Measurements from ENCODE around the gene OXTR.
"Not testable (repeated sequence)": the region's sequence is repeated elsewhere in the genome, so short reads cannot be mapped to it uniquely, and the experiment has no call there.

The OXTR gene

DNA sequence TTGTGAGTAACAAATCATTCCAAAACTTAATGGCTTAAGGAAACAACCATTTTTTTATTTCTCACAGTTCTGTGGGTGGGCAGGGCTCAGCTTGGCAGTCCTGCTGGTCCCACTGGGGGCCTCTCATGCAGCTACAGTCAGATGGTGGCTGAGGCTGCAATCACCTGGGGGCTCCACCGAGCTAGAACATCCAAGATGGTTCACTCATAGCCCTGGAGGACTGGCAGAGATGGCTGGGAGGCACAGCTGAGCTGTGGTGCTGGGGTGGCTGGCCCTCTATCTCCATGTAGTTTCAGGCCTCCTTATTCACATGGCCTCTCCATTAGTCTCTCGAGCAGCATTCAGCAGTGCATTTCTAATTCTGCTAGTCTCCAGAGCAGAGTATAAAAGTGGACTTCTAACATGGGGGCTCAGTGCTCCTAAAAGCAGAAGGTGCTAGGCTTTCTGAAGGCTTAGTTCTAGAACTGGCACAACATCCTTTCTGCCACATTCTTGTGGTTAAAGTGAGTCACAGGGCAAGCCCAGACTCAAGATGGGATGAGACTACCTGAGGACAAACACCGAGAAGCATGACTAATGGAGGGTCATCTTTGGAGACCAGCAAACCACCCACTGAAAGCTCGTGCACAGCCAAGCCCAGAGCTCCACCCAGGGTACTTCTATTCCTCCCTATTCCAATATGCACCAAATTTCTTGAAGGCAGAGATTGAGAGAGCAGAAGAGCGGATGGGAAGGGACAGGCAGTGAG is 29.5 kb downstream of the OXTR start:
- no peak for DNase-seq

- DNase-seq = no peak
Measured at GRCh38 chr3:8738639-8739038, 30.8 kb downstream of the OXTR start.

DNA sequence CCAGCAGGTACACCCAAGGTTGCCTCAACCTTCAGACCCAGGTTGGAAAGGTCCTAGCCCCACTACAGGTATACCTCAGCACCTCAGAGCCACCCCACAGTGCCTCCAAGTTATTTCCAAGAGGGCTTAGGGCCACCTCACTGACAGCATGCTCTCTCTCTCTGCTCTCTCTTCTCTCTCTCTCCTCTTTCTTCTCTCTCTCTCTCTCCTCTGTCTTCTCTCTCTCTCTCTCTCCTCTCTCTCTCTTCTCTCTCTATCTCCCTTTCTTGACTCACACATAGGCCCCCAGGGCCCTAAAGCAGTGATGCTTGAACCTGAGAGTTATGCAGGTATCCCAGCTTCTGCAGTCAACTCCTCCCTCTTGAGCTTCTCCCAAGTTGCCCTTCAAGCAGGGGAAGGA is 31.6 kb downstream of the OXTR start:
- no peak for DNase-seq

DNA sequence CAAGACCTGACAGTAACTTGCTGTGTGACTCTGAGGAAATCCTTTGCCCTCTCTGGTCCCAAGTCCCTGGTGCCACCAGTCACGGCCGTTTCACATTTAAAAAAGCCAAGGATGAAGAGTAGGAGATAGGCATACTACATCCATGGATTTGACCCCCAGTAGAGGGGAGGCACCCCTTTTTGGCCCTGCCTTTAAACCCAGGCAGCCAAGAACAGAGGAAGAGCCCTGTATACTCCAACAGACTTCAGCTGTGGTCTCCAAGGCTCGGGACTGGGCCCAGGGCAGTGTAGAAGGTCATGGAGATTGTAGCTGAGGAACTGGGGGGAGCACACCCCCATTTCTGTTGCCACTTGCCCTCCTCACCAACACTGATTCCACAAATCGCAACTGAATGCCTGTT is 32.1 kb downstream of the OXTR start:
- DNase-seq = no peak

DNA sequence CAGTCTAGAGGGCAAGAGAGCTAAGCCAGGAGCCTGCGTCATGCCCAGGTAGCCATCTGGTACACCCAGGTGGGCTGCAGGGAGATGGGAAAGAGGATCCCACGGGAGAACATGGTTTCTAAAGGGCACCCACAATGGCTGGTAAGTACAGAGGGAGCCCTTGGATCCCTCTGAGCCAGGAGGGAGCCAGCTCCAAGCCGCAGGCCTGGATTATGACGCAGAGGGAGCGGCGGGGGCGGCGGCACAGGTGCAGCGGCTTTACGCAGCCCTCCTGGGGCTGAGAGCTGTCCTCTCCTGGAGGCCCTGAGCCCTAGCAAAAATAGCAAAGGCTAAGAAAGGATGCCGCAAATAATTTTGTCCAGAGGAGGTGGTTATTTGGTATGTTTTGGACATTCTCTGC is 33.0 kb downstream of the OXTR start:
- no peak for DNase-seq

GRCh38 chr3:8734908-8735307 is 34.5 kb downstream of the OXTR start:
- DNase-seq = no peak

DNA sequence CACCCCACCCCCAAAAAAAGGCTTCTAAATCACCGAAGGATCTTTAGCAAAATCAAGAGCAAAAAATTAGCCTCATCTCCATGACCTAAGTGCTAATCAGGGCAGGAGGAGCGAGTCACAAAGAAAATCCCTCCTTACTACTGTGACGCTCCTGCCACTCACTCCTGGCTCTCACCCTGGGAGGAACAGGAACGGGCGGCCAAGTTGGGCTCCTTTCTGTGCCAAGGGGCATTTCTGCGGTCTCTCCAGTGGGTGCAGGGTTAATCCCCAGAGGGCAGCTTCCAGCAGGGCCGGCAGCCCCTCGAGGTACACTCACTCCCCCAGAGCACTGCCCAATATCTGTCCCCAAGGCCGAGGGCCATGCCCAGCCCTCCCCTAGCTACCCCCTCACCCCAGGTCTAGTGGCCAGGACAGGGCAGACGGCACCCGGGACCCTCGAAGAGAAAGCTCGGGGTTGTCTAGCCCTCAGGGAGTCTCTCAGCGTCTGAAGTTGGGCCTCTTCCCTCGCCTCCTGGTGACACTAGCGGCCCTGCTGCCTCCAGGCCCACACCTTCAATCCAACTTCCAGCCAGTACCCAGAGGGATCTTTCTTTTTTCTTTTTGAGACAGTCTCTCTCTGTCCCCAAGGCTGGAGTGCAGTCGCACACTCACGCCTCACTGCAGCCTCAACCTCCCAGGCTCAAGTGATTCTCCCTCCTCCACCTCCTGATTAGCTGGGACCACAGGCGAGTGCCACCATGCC is 35.1 kb downstream of the OXTR start:
- DNase-seq = no peak

GRCh38 chr3:8733332-8734094 is 35.9 kb downstream of the OXTR start, which contains the start of gene CAV3:
TSS of gene CAV3 (plus strand) at chr3:8733802. CDS start at chr3:8733877, 75 bp downstream.
- DNase-seq = no peak

GRCh38 chr3:8732413-8732812 is 37.0 kb downstream of the OXTR start:
- DNase-seq = no peak

DNA sequence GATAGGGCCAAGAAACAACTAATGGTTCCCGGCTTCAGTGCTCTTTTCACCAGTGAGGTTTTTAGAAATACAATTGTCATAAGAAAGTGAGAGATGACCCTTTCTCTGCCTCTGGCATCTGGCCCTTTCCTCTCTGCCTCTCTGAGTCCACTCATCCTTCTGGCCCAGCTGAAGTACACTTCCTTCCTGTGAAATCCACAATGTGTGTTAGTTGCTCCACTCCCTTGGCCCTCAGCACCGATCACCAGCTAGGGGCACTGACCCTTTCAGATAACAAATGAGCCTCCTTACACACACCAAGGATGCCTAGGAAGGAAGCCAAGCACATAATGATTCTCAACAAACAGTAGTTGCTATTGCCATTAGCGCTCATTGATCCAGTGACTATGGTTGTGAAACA is 38.8 kb downstream of the OXTR start:
- no peak for DNase-seq

DNA sequence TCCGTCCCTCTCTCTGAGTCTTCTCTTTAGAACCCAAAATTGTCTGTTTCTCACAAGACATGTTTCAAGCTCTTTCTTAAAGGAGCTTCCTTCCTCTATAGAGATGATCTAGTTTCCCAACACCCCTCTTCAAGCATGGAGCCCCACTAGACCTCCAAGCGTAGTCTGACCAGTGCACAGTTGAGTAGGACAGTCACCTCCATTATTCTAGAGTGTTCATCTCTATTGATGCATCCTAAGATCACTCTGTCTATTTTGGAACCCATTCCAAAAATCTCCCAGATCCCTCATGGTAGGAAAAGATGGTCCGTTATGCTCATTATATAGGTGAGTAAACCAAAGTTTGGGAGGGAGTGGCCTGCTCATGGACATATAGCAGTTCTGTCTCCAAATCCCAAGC is 39.9 kb downstream of the OXTR start:
- no peak for DNase-seq

DNA sequence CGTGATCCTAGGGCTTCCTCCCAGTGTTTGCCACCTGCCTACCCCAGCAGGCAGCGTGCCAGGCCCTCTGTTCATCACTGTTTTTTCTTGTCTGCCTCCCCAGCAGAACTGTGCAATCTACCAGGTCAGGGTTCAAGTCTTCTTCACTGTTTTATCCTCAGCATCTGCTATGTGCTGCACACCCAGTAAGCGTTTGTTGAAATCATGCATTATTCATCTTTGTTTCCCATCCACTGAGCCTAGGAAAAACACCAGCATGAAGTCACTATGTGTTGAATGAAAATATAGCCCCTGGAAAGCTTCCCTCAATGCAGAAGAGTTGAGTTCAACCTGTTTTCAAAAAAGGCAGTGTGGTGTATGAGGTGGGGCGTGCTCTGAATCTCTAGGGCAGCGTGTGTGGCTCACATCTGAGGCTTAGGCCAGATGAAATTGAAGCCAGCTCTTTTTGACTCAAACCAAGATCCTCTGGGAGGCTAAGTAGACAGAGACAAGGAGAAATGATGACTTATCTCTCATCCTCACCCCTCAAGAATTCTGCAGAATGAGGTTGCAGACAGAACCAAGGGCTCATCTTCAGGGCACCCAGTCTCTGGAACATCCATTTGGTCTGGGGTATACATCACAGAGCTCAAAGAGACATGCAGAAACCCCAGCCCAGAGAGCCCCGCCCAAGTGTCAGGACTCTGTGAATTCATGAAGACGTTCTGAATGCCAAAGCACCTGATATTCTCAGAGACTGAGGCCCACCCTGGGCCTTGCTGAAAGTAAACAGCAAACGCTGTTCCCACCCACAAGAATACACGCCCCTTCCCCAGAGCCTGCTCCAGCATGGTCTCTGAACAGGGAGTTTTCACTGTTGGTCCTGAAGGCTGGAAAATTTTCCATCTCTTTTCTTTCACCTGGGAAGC is 41.6 kb downstream of the OXTR start:
- no peak for DNase-seq

DNA sequence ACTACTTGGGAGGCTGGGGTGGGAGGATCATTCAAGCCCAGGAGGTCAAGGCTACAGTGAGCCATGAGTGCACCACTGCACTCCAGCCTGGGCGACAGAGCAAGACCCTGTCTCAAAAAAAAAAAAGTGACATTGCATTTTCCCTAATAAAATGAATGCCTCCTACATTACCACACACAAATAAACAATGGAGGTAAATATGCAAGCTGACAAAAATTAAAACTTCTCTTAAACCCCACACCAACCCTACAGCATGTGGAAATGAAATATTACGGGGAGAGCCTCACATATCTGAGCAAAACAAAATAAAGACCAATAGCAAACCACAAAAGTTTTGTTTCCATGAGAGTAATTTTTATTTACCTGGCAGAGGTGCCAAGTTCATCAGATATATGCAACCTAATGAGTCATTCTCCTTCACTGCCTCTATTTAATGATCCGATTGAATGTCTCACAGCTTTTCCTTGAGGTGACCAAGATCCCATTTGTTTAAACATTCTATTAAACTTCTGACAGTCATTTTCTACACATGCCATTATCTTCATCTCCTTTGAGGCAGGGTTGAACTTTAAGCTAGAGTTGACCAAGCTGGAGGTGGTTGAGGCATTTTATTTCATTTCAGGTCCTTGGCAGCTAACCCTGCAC is 45.2 kb downstream of the OXTR start:
- no peak for DNase-seq

DNA sequence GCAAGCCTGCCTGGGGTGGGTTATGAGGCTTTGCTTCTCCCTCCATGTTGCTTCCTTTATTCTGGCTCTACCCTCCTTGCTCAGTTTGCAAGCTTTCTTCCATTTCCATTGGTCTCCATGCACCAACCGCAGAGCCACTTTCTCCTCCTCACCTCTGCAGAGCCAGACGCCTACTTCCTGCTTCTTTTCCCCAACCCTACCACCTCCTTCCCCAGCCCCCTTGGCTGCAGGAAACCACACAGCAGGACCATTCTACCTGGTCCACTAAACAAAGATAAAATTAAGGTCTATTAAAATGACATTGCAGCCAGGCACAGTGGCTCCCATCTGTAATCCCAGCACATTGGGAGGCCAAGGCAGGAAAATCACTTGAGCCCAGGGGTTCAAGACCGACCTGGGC is 45.8 kb downstream of the OXTR start:
- no peak for DNase-seq

GRCh38 chr3:8722808-8723207 is 46.6 kb downstream of the OXTR start:
- DNase-seq = no peak

DNA sequence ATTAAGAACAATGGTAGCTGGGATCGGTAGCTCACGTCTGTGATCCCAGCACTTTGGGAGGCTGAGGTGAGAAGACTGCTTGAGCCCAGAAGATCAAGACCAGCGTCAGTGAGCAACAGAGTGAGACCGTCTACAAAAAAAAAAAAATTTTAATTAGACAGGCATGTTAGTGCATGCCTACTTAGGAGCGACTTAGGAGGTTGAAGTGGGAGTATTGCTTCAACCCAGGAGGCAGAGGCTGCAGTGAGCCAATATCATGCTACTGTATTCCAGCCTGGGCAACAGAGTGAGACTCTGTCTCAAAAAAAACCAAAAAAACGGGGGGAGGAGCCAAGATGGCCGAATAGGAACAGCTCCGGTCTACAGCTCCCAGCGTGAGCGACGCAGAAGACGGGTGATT is 53.7 kb downstream of the OXTR start:
- not testable (repeated sequence) for DNase-seq

DNA sequence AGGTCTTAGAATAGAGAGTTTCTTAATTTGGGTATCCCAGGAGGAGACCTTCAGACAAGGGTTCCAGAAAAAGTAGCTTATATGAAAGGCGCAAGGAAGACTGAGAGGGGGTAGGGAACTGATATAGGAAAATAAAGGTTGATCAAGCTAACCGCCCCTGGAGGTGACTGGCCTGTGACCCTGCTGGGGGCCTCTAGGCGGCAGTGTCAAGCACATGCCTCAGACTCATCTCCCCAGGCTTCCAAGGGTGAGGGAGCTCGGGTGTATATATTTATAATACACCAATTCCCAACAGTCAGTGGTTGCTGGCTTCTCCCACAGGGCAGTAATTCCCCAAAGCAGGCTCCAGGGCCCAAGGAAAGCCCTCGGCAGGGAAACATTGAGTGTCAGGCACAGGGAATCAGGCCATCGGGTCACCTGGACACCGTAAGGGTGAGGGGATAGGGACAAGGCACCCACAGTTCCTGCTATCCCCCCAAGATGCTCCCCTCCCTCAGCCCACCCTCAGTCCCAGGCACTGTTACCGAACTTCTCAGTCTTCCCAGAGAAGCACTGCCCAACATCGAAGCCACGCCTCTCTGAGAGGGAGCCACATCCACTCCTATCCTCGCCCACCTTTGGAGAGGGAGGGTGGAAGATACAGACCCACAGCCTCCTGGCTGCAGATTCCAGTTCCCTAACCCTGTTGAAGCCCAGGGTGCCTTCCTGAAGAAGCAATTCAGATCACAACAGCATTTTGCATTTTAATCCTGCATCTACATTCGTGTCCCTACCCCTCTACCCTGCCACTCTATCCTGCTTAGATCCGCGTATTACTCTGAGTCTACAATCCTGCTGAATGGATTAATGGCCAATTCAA is 55.3 kb downstream of the OXTR start:
- no peak for DNase-seq

- peak; percentile 43 for DNase-seq
Measured at GRCh38 chr3:8712908-8713255, 56.5 kb downstream of the OXTR start.

DNA sequence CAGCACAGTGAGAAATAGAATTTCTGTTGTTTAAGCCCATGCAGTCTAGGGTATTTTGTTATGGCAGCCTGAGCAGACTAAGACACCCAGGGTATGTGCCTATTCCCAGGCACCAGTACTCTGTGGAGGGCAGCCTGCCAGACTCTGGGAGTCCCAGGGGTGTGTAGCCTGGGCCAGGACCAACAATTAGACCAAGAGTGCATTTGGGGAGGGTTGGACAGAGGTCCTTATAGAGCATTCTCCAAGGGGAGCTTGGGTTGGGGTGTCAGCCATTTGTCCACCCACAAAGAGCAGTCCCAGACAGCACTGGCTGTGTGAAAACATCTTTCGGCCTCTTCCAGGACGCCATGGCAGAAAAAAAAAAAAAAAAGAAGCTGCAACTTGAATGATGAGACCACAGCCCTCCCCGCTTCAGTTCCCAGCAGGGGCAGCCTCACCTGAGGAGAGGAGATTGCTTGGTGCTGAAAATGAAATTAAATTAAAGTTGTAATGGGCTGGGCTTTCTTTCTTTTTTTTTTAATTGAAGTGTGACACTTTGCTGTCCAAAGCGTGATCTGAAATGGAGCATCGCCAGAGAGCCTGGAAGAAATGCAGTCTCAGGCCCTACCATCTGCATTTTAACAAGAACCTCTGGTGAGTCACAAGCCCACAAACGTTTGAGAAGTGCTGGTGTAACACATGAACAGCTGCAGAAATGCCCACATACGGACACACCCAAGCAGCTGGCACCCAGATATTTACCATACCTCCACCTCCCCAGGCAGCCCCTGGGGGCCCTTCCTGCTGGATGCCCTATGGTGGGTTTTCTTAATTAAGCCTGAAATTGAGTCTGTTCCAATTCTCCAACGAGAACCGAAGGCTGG is 57.1 kb downstream of the OXTR start:
- DNase-seq = no peak

GRCh38 chr3:8709801-8710507 is 59.5 kb downstream of the OXTR start:
- DNase-seq = no peak
